Measurements from ENCODE around the gene PLPP1.

Gene PLPP1

GRCh38 chr5:55450050-55450765, 84.6 kb downstream of the PLPP1 start:
- DNase-seq (ENCODE audit: low read depth, low spot score): peak; percentile 24

- DNase-seq (ENCODE audit: low read depth, low spot score): no peak
These were observed 88.0 kb downstream of the PLPP1 start for GRCh38 chr5:55446640-55447351.

- no peak for DNase-seq (ENCODE audit: low read depth, low spot score)
These were observed 89.0 kb downstream of the PLPP1 start for GRCh38 chr5:55445791-55446190.

GRCh38 chr5:55441954-55442353, 92.8 kb downstream of the PLPP1 start:
- DNase-seq (ENCODE audit: low read depth, low spot score): no peak

- no peak for DNase-seq (ENCODE audit: low read depth, low spot score)
These were observed 93.5 kb downstream of the PLPP1 start for GRCh38 chr5:55441107-55441771.

- DNase-seq (ENCODE audit: low read depth, low spot score): peak; percentile 57
These were observed 94.5 kb downstream of the PLPP1 start for GRCh38 chr5:55440188-55440646.

- peak; percentile 87 for DNase-seq (ENCODE audit: low read depth, low spot score)
These were observed 95.8 kb downstream of the PLPP1 start for GRCh38 chr5:55438998-55439397.

GRCh38 chr5:55437859-55438206, 96.9 kb downstream of the PLPP1 start:
- DNase-seq (ENCODE audit: low read depth, low spot score): no peak

- DNase-seq (ENCODE audit: low read depth, low spot score): no peak
These were observed 97.3 kb downstream of the PLPP1 start for GRCh38 chr5:55437452-55437851.

- no peak for DNase-seq (ENCODE audit: low read depth, low spot score)
These were observed 102.2 kb downstream of the PLPP1 start for GRCh38 chr5:55432549-55432948.

- no peak for DNase-seq (ENCODE audit: low read depth, low spot score)
These were observed 105.0 kb downstream of the PLPP1 start for GRCh38 chr5:55429613-55430253.

- DNase-seq (ENCODE audit: low read depth, low spot score): no peak
These were observed 105.5 kb downstream of the PLPP1 start for GRCh38 chr5:55429221-55429612.

GRCh38 chr5:55427157-55427556, 107.6 kb downstream of the PLPP1 start:
- DNase-seq (ENCODE audit: low read depth, low spot score): peak; percentile 64

GRCh38 chr5:55426455-55426854, 108.3 kb downstream of the PLPP1 start:
- DNase-seq (ENCODE audit: low read depth, low spot score): no peak

GRCh38 chr5:55421074-55421529, 113.7 kb downstream of the PLPP1 start:
- DNase-seq (ENCODE audit: low read depth, low spot score): peak; percentile 37

GRCh38 chr5:55418994-55419968, 115.5 kb downstream of the PLPP1 start:
- DNase-seq (ENCODE audit: low read depth, low spot score): peak; percentile 86

- DNase-seq (ENCODE audit: low read depth, low spot score): no peak
These were observed 118.5 kb downstream of the PLPP1 start for GRCh38 chr5:55416306-55416705.

GRCh38 chr5:55415071-55415470, 119.7 kb downstream of the PLPP1 start:
- no peak for DNase-seq (ENCODE audit: low read depth, low spot score)

GRCh38 chr5:55413644-55414043, 121.1 kb downstream of the PLPP1 start:
- DNase-seq (ENCODE audit: low read depth, low spot score): no peak

- no peak for DNase-seq (ENCODE audit: low read depth, low spot score)
These were observed 122.9 kb downstream of the PLPP1 start for GRCh38 chr5:55411876-55412275.

- no peak for DNase-seq (ENCODE audit: low read depth, low spot score)
These were observed 123.9 kb downstream of the PLPP1 start for GRCh38 chr5:55410845-55411244.
